Brain microvascular endothelial cell (primary cell): ENCODE measurements around the gene ACAD9.

Source experiments
- DNase-seq: peaks from one replicate; pipeline ENCODE4 v3.0.0-alpha.2; 2020
- H3K27ac ChIP-seq: fragments of 250-450 bp; sonication (Bioruptor Pico); 2 replicates; pipeline ENCODE4 v1.5.1; 2020; ENCODE audit warnings: mild to moderate bottlenecking, moderate library complexity
- H3K27me3 ChIP-seq: fragments of 250-450 bp; sonication (Bioruptor Pico); replicated peaks from 2 replicates; pipeline ENCODE4 v1.5.1; 2020; ENCODE audit warnings: mild to moderate bottlenecking
- H3K36me3 ChIP-seq: fragments of 250-450 bp; sonication (Bioruptor Pico); replicated peaks from 2 replicates; pipeline ENCODE4 v1.5.1; 2020; ENCODE audit warnings: mild to moderate bottlenecking
- H3K4me3 ChIP-seq: 2 replicates; pipeline ENCODE4 v1.5.1; 2011; ENCODE audit warnings: low read depth, mild to moderate bottlenecking, control low read depth, low read length, moderate library complexity
- CTCF ChIP-seq: IDR thresholded peaks from 2 replicates; pipeline ENCODE4 v1.5.1; 2011; ENCODE audit warnings: low read depth, mild to moderate bottlenecking, moderate library complexity, low read length, control low read depth, inconsistent platforms; ENCODE audit errors: missing control alignments
- in situ Hi-C: cut with HindIII; loops from 2 replicates; pipeline ENCODE4 v1.10.0; 2017; ENCODE audit warnings: low sequenced_read_pairs, low pct_ligation_motif_present

ACAD9 gene

GRCh38 chr3:128942161-128942952, 62.9 kb downstream of the ACAD9 start:
- no peak for TF ChIP-seq CTCF
- no peaks in the 10 kb centered on the region for H3K27me3 ChIP-seq
- in situ Hi-C loops: no loop called here

GRCh38 chr3:128945041-128945877, 65.8 kb downstream of the ACAD9 start:
- Histone ChIP-seq H3K27ac (no peak overlapping the region), H3K27me3 (no peaks in the 10 kb centered on the region), H3K36me3 (no peaks in the 10 kb centered on the region), H3K4me3 (no peak overlapping the region)
- in situ Hi-C loops: no loop called here
- DNase-seq: no peak
- TF ChIP-seq CTCF: no peak

More at GRCh38 chr3:128942161-128942952, 62.9 kb downstream of the ACAD9 start:
- Histone ChIP-seq H3K36me3 (no peaks in the 10 kb centered on the region), H3K4me3 (no peak overlapping the region), H3K27ac (no peak overlapping the region)
- DNase-seq: no peak

- DNase-seq: no peak
- H3K4me3 ChIP-seq: no peak overlapping the region
- H3K27me3 ChIP-seq: no peaks in the 10 kb centered on the region
- in situ Hi-C loops: no loop called here
- H3K27ac ChIP-seq: no peak overlapping the region
- no peaks in the 10 kb centered on the region for H3K36me3 ChIP-seq
- TF ChIP-seq CTCF: no peak
These were observed 66.4 kb downstream of the ACAD9 start for GRCh38 chr3:128945878-128946175.

GRCh38 chr3:128946411-128946810, 67.0 kb downstream of the ACAD9 start:
- no peaks in the 10 kb centered on the region for H3K36me3 ChIP-seq
- H3K27ac ChIP-seq: no peak overlapping the region
- DNase-seq: no peak
- H3K4me3 ChIP-seq: no peak overlapping the region
- H3K27me3 ChIP-seq: no peaks in the 10 kb centered on the region
- no peak for TF ChIP-seq CTCF
- in situ Hi-C loops: no loop called here

- no peak overlapping the region for H3K4me3 ChIP-seq
- TF ChIP-seq CTCF: no peak
- DNase-seq: no peak
- no peak overlapping the region for H3K27ac ChIP-seq
- H3K27me3 ChIP-seq: no peaks in the 10 kb centered on the region
- H3K36me3 ChIP-seq: no peaks in the 10 kb centered on the region
- in situ Hi-C loops: no loop called here
These were observed 69.7 kb downstream of the ACAD9 start for GRCh38 chr3:128949158-128949557.
